PFSK-1 (cell line): ENCODE results near the gene CCT6A.

Experiments used
- FOXP2 ChIP-seq: optimal IDR thresholded peaks from 2 replicates; pipeline ENCODE3; 2011; ENCODE audit warnings: borderline replicate concordance, control low read depth, inconsistent platforms; ENCODE audit not compliant: insufficient read depth; ENCODE audit errors: extremely low read length, extremely low read depth
- POLR2AphosphoS5 ChIP-seq: IDR thresholded peaks from 2 replicates; pipeline ENCODE4 v1.6.1; 2012; ENCODE audit warnings: low read depth, mild to moderate bottlenecking, control low read depth, low read length, moderate library complexity
- SIN3A ChIP-seq: IDR thresholded peaks from 2 replicates; pipeline ENCODE4 v1.6.1; 2012; ENCODE audit warnings: mild to moderate bottlenecking, low read length, moderate library complexity, borderline replicate concordance; ENCODE audit not compliant: insufficient read depth
- TAF1 ChIP-seq: IDR thresholded peaks from 2 replicates; pipeline ENCODE4 v1.6.1; 2012; ENCODE audit warnings: low read length, control low read depth, borderline replicate concordance; ENCODE audit not compliant: insufficient read depth
- TF ChIP-seq, protein P1 (sequence below), 2 experiments: IDR thresholded peaks; 2 replicates each; pipeline versions ENCODE4 v1.6.1 to v1.8.0; 2011 to 2012; ENCODE audit warnings: low read depth in 2 of 2, low read length in 2 of 2, control low read depth in 1 of 2, inconsistent platforms in 1 of 2, mild to moderate bottlenecking in 1 of 2, moderate library complexity in 1 of 2; ENCODE audit not compliant: insufficient read depth in 1 of 2

The CCT6A gene

DNA sequence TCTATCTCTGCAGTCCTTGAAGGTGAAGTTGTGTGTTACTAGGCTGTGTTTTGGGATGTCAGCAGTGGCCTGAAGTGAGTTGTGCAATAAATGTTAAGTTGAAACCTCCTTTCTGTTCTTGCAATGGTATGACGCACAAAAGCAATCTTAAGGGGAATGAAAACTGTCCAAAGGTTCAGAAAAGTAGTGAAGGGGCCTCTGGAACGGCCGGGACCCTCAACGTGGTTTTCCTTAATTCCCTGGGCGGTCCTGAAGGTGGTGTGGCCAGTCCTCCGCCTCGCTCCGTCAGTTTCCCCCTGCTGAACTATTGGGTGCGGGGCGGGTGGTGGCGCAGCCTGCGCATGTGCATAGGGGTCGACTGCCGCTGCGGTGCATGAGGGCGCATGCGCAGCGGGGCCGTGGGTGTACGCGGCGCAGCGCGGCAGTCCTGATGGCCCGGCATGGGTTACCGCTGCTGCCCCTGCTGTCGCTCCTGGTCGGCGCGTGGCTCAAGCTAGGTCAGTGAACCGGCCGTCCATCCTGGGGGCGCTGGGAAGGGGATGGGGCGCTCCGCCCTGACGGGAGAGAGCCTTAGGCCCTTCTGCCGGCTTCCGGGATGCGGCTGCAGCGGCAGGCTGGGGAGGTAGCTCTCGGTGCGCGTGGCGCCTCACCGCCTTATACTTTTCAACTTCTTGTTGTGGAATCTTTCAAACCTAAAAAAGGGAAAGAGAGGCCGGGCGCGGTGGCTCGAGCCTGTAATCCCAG, 12.5 kb downstream of the CCT6A start, which contains the start of gene SUMF2:
SUMF2 (plus strand) TSS at position 405 of the 744 bp plus-strand sequence; CDS start at position 431, 26 bp downstream.
- TF ChIP-seq, protein P1, sequence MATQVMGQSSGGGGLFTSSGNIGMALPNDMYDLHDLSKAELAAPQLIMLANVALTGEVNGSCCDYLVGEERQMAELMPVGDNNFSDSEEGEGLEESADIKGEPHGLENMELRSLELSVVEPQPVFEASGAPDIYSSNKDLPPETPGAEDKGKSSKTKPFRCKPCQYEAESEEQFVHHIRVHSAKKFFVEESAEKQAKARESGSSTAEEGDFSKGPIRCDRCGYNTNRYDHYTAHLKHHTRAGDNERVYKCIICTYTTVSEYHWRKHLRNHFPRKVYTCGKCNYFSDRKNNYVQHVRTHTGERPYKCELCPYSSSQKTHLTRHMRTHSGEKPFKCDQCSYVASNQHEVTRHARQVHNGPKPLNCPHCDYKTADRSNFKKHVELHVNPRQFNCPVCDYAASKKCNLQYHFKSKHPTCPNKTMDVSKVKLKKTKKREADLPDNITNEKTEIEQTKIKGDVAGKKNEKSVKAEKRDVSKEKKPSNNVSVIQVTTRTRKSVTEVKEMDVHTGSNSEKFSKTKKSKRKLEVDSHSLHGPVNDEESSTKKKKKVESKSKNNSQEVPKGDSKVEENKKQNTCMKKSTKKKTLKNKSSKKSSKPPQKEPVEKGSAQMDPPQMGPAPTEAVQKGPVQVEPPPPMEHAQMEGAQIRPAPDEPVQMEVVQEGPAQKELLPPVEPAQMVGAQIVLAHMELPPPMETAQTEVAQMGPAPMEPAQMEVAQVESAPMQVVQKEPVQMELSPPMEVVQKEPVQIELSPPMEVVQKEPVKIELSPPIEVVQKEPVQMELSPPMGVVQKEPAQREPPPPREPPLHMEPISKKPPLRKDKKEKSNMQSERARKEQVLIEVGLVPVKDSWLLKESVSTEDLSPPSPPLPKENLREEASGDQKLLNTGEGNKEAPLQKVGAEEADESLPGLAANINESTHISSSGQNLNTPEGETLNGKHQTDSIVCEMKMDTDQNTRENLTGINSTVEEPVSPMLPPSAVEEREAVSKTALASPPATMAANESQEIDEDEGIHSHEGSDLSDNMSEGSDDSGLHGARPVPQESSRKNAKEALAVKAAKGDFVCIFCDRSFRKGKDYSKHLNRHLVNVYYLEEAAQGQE (IDR thresholded peaks at IDR 0.05; ENCODE audit: insufficient read depth in 1 of 2, low read depth in 2 of 2, low read length in 2 of 2), result no peak
- peak; percentile 39; the same call in 1 of the 2 replicates for TF ChIP-seq TAF1
- peak; percentile 90 for TF ChIP-seq POLR2AphosphoS5
- peak; percentile 96 for TF ChIP-seq FOXP2

GRCh38 chr7:56074371-56074791, 22.8 kb downstream of the CCT6A start:
- no peak for TF ChIP-seq SIN3A
- TF ChIP-seq FOXP2, result no peak
- no peak for TF ChIP-seq POLR2AphosphoS5
- TF ChIP-seq TAF1, result no peak
- TF ChIP-seq, protein P1 (IDR thresholded peaks at IDR 0.05; ENCODE audit: insufficient read depth in 1 of 2, low read depth in 2 of 2, low read length in 2 of 2), result no peak

- no peak for TF ChIP-seq POLR2AphosphoS5
Measured at GRCh38 chr7:56077681-56078080, 26.1 kb downstream of the CCT6A start.

- no peak for TF ChIP-seq TAF1
- TF ChIP-seq POLR2AphosphoS5, result no peak
- no peak for TF ChIP-seq FOXP2
- TF ChIP-seq, protein P1 (IDR thresholded peaks at IDR 0.05; ENCODE audit: insufficient read depth in 1 of 2, low read depth in 2 of 2, low read length in 2 of 2), result no peak
- TF ChIP-seq SIN3A, result no peak
Measured at GRCh38 chr7:56078196-56078595, 26.6 kb downstream of the CCT6A start.

DNA sequence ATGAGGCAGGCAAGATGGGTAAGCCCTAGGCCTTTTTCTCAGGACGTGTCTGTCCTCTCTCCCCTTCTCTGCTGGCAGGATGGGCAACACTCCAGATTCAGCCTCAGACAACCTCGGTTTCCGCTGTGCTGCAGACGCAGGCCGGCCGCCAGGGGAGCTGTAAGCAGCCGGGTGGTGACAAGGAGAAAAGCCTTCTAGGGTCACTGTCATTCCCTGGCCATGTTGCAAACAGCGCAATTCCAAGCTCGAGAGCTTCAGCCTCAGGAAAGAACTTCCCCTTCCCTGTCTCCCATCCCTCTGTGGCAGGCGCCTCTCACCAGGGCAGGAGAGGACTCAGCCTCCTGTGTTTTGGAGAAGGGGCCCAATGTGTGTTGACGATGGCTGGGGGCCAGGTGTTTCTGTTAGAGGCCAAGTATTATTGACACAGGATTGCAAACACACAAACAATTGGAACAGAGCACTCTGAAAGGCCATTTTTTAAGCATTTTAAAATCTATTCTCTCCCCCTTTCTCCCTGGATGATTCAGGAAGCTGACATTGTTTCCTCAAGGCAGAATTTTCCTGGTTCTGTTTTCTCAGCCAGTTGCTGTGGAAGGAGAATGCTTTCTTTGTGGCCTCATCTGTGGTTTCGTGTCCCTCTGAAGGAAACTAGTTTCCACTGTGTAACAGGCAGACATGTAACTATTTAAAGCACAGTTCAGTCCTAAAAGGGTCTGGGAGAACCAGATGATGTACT, 28.1 kb downstream of the CCT6A start:
- TF ChIP-seq, protein P1 (IDR thresholded peaks at IDR 0.05; ENCODE audit: insufficient read depth in 1 of 2, low read depth in 2 of 2, low read length in 2 of 2), result no peak
- TF ChIP-seq FOXP2, result no peak
- TF ChIP-seq SIN3A, result no peak
- no peak for TF ChIP-seq POLR2AphosphoS5
- TF ChIP-seq TAF1, result no peak
